Upper lobe of left lung (tissue), 4 donors: Measurements from ENCODE around the gene TEX13C.

Experiments used
- CTCF ChIP-seq, 6 experiments: fragments of 450-650 bp in 4 of 6; fragments of 200-600 bp in 2 of 6; sonication (generic) in 2 of 6; IDR thresholded peaks; one replicate each; pipeline ENCODE4 v1.5.1; 2016 to 2019; ENCODE audit warnings: antibody characterized with exemption in 6 of 6
- POLR2A ChIP-seq, 4 donors: fragments of 450-650 bp; IDR thresholded peaks; one replicate each; pipeline ENCODE4 v1.5.1; 2016 to 2017; ENCODE audit warnings: antibody characterized with exemption in 4 of 4, mild to moderate bottlenecking in 2 of 4
- POLR2AphosphoS5 ChIP-seq, 2 donors: sonication (generic); formaldehyde crosslinking; IDR thresholded peaks; one replicate each; pipeline ENCODE4 v1.5.1; 2017; ENCODE audit warnings: antibody characterized with exemption in 2 of 2

- no peak for TF ChIP-seq CTCF (IDR thresholded peaks at IDR 0.05)
- TF ChIP-seq POLR2A (IDR thresholded peaks at IDR 0.05): no peak
- TF ChIP-seq POLR2AphosphoS5 (IDR thresholded peaks at IDR 0.05): no peak
Measured at GRCh38 chrX:125288343-125288742, 31.3 kb upstream of the TEX13C start.
